Small intestine (tissue), 7 donors: ENCODE measurements around the gene OR52I2. TPM values are rescaled to one million over a fixed set of nuclear protein-coding genes. Genes with fewer than 3 reads are reported as not detected.

ENCODE experiments used
- DNase-seq, 2 donors: peaks; one replicate each; pipeline versions ENCODE4 v3.0.0 to v3.0.0-alpha.2; 2013
- FAIRE-seq: peaks from 2 replicates; lab custom pipeline; 2012; peaks lifted over from hg19 to GRCh38; lab: Jason Lieb, UNC
- H3K27ac ChIP-seq, 3 donors: one replicate each; pipeline ENCODE4 v1.5.1; 2013; ENCODE audit warnings: low read length in 2 of 3, mild to moderate bottlenecking in 2 of 3, control low read depth in 1 of 3, inconsistent platforms in 1 of 3, low read depth in 1 of 3, moderate library complexity in 1 of 3
- H3K27me3 ChIP-seq, 3 donors: one replicate each; pipeline ENCODE4 v1.6.1; 2013; ENCODE audit warnings: low read length in 3 of 3, inconsistent platforms in 1 of 3; ENCODE audit not compliant: control insufficient read depth in 3 of 3, insufficient read depth in 3 of 3
- H3K36me3 ChIP-seq, 3 donors: one replicate each; pipeline ENCODE4 v1.6.1; 2013; ENCODE audit warnings: low read length in 3 of 3, inconsistent platforms in 1 of 3, low read depth in 1 of 3, mild to moderate bottlenecking in 1 of 3, moderate library complexity in 1 of 3; ENCODE audit not compliant: control insufficient read depth in 3 of 3, insufficient read depth in 2 of 3
- H3K4me1 ChIP-seq, 3 donors: one replicate each; pipeline ENCODE4 v1.6.1; 2013; ENCODE audit warnings: low read length in 2 of 3, inconsistent platforms in 1 of 3, low read depth in 1 of 3, mild to moderate bottlenecking in 1 of 3, moderate library complexity in 1 of 3; ENCODE audit not compliant: control insufficient read depth in 3 of 3, insufficient read depth in 2 of 3
- H3K4me3 ChIP-seq, 3 donors: one replicate each; pipeline ENCODE4 v1.5.1; 2013; ENCODE audit warnings: low read length in 3 of 3, control low read depth in 1 of 3, inconsistent platforms in 1 of 3, low read depth in 1 of 3, mild to moderate bottlenecking in 1 of 3, moderate library complexity in 1 of 3
- H3K9me3 ChIP-seq, 2 donors: one replicate each; pipeline ENCODE4 v1.6.1; 2013; ENCODE audit warnings: low read depth in 1 of 2, low read length in 1 of 2; ENCODE audit not compliant: control insufficient read depth in 2 of 2, insufficient read depth in 1 of 2
- WGBS, 3 donors: extraction: QIAGEN DNeasy Blood & Tissue Kit; methylation state at CpG; one replicate each; pipeline ENCODE4 v1.1.7; 2013; 5-methylcytosine and 5-hydroxymethylcytosine counted together
- polyA plus RNA-seq, 4 donors: library from polyadenylated mRNA; stranded (reverse) in 3 of 4; unstranded in 1 of 4; fragments of 200-250 nt in 3 of 4; fragments of 120-200 nt in 1 of 4; gene quantifications; one replicate each; pipeline versions ENCODE4 v1.2.1 to v1.2.3, GENCODE V29; 2013
- donor health status: healthy with polysubstance abuse.
- donor health status: control.
- donor health status: control.
- donor health status: Bipolar disorder and iron deficiency.
- donor health status: healthy.

The OR52I2 gene
- polyA plus RNA-seq, 4 donors, result 0.04 TPM; not detected in 3

DNA sequence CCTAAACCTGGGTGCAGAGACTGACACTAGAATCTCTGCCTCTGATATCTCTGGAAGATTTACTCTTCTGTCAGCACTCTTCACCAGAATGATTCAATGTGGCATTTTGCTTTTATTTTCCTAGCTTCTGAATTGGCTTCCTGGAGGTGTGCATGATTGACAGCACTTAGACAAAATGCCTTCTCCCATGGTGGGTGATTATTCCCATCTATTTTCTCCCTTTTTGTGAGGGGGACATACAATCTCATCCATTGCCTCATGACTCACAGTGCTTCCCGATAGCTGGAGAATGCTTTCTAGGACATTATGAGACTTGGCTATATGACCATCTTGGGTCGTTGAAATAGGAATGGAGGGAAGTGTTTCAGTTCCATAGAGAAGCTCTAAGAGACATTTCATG, 30.4 kb downstream of the OR52I2 start:
- 90 to 93% (median 93%) methylated on average over 2 of the region's 2 CpGs for WGBS, 3 donors

DNA sequence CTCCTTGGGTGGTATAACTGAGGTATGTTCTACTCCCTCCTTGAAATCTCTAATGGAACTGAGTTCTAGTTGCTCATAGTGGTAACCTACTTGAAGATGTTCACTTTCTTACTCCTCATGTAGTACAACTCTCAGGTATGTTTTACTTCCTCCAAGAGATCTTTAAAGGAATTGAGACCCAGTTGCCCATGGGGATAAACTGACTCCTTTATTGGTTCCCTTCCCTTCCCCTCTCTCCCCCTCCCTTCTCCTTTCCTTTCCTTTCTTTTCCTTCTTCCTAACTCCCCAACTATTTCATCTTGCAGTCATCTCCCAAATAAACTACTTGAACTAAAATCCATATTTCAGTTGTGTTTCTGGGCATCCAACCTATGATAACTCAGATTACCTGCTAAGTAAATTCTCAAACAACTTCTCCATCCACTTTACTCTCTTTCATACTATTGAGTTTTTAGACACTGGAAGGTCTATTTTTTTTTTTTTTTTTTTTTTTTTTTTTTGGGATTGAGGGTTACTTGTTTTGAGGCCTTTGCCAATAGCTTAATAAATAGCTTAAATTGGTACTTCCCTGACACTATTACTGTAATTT, 34.4 kb downstream of the OR52I2 start:
- Histone ChIP-seq H3K27me3 (peaks cover 0 to 2% (median 0%) of the 10 kb centered on the region in 3 donors), H3K36me3 (no peaks in the 10 kb centered on the region), H3K4me1 (peaks cover 0 to 2% (median 0%) of the 10 kb centered on the region in 3 donors), H3K4me3 (no peak overlapping the region), H3K9me3 (no peaks in the 10 kb centered on the region), H3K27ac (no peak overlapping the region)
- FAIRE-seq (no peak), DNase-seq (no peak)

More for the DNA sequence above, 30.4 kb downstream of the OR52I2 start:
- Histone ChIP-seq H3K9me3 (no peaks in the 10 kb centered on the region), H3K36me3 (no peaks in the 10 kb centered on the region), H3K4me1 (peaks cover 0 to 7% (median 0%) of the 10 kb centered on the region in 3 donors), H3K4me3 (no peak overlapping the region), H3K27me3 (no peaks in the 10 kb centered on the region), H3K27ac (no peak overlapping the region)
- no peak for FAIRE-seq
- DNase-seq, result no peak

DNA sequence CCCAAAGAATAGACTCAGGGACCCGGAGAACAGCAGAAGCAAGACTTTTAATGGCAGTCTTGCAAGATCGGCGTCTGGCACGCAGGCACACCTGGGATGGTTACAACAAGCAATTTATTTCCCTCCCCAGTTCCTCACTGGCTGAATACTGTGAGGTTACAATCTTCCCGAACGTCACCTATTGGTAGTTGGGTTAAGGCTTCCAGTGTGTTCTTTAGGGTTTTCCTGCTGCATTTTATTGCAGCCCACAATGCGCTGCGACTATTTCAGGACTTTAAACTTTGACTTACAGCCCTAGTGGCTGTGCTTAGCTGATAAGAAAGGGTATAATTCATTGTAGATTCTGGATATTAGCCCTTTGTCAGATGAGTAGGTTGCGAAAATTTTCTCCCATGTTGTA, 38.0 kb downstream of the OR52I2 start:
- FAIRE-seq, result no peak
- WGBS, 3 donors, result 49 to 72% (median 57%) methylated on average over 9 of the region's 9 CpGs
- Histone ChIP-seq H3K27ac (no peak overlapping the region), H3K4me3 (no peak overlapping the region), H3K27me3 (peaks cover 0 to 2% (median 0%) of the 10 kb centered on the region in 3 donors), H3K9me3 (peaks cover 0 to 2% of the 10 kb centered on the region in 2 donors), H3K36me3 (no peaks in the 10 kb centered on the region), H3K4me1 (peaks cover 0 to 2% (median 0%) of the 10 kb centered on the region in 3 donors)
- peak; percentile 58 to 80 for DNase-seq

- 46 to 47% (median 46%) methylated on average over 15 of the region's 15 CpGs for WGBS, 3 donors
- H3K36me3 ChIP-seq, result no peaks in the 10 kb centered on the region
- DNase-seq (peak; percentile 65 to 73), FAIRE-seq (no peak)
- no peak overlapping the region for H3K4me3 ChIP-seq
- H3K4me1 ChIP-seq, result no peaks in the 10 kb centered on the region
- peaks cover 0 to 8% of the 10 kb centered on the region in 2 donors for H3K9me3 ChIP-seq
- H3K27me3 ChIP-seq, result no peaks in the 10 kb centered on the region
- no peak overlapping the region for H3K27ac ChIP-seq
These were observed 44.9 kb downstream of the OR52I2 start for GRCh38 chr11:4626207-4627099.

DNA sequence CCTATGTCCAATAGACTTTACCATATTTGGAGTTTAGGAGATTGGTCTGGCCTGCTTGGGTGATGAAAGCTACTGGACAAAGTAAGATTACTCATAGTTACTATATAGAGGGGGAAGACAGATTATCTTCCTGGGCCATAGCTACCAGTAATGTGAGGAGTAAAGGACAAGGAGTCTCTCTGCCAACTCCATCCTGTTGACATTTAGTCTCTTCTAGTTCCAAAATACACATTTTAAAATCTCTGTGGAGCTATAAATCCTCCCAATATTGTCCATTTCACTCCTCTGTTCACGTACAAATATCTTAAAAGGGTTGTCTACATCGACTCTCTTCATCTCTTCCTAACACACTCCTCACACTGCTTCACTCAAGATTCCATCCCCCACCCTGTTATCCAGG, 54.6 kb downstream of the OR52I2 start:
- 72 to 78% (median 74%) methylated on average over 2 of the region's 2 CpGs for WGBS, 3 donors
- no peak for FAIRE-seq

GRCh38 chr11:4636962-4637661, 55.6 kb downstream of the OR52I2 start, which contains the start of gene OR51D1:
TSS of gene OR51D1 (plus strand) at chr11:4637477. CDS start at chr11:4639791, 2,314 bp downstream.
- H3K27ac ChIP-seq, result no peak within 1 kb of the TSS
- FAIRE-seq (no peak), DNase-seq (peak; percentile 69 to 70)
- no peaks in the 10 kb centered on the region for H3K4me1 ChIP-seq
- WGBS, 3 donors, result 30 to 34% (median 33%) methylated on average over 21 of the region's 21 CpGs
- H3K36me3 ChIP-seq, result no peaks in the 10 kb centered on the region
- H3K4me3 ChIP-seq, result no peak within 1 kb of the TSS
- peaks cover 0 to 2% (median 0%) of the 10 kb centered on the region in 3 donors for H3K27me3 ChIP-seq
- no peaks in the 10 kb centered on the region for H3K9me3 ChIP-seq

More for the DNA sequence above, 54.6 kb downstream of the OR52I2 start:
- Histone ChIP-seq H3K4me1 (no peaks in the 10 kb centered on the region), H3K36me3 (no peaks in the 10 kb centered on the region), H3K27me3 (peaks cover 0 to 2% (median 0%) of the 10 kb centered on the region in 3 donors), H3K9me3 (no peaks in the 10 kb centered on the region), H3K4me3 (no peak overlapping the region), H3K27ac (no peak overlapping the region)
- no peak for DNase-seq

- H3K9me3 ChIP-seq, result no peaks in the 10 kb centered on the region
- 66 to 83% (median 75%) methylated on average over 3 of the region's 3 CpGs for WGBS, 3 donors
- no peak for DNase-seq
- FAIRE-seq, result no peak
- H3K27me3 ChIP-seq, result peaks cover 0 to 2% (median 0%) of the 10 kb centered on the region in 3 donors
- H3K4me1 ChIP-seq, result no peaks in the 10 kb centered on the region
- no peak overlapping the region for H3K4me3 ChIP-seq
- H3K27ac ChIP-seq, result no peak overlapping the region
- no peaks in the 10 kb centered on the region for H3K36me3 ChIP-seq
These were observed 56.1 kb downstream of the OR52I2 start for GRCh38 chr11:4637662-4638047.

DNA sequence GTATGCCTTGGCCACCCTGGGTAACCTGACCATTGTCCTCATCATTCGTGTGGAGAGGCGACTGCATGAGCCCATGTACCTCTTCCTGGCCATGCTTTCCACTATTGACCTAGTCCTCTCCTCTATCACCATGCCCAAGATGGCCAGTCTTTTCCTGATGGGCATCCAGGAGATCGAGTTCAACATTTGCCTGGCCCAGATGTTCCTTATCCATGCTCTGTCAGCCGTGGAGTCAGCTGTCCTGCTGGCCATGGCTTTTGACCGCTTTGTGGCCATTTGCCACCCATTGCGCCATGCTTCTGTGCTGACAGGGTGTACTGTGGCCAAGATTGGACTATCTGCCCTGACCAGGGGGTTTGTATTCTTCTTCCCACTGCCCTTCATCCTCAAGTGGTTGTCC, 58.4 kb downstream of the OR52I2 start:
- FAIRE-seq (no peak), DNase-seq (no peak)
- Histone ChIP-seq H3K9me3 (no peaks in the 10 kb centered on the region), H3K4me3 (no peak overlapping the region), H3K27me3 (peaks cover 0 to 5% (median 0%) of the 10 kb centered on the region in 3 donors), H3K27ac (no peak overlapping the region), H3K36me3 (no peaks in the 10 kb centered on the region), H3K4me1 (no peaks in the 10 kb centered on the region)
- WGBS, 3 donors, result 81 to 88% (median 82%) methylated on average over 6 of the region's 6 CpGs
